ENCODE measurements around the gene IFIT5.

The IFIT5 gene

GRCh38 chr10:89468191-89468965 is 54.0 kb downstream of the IFIT5 start:
- Histone ChIP-seq H3K4me3 (ENCODE audit: low read length) (no peak overlapping the region), H3K9me3 (ENCODE audit: insufficient read depth, low read depth, low read length) (no peaks in the 10 kb centered on the region), H3K36me3 (ENCODE audit: insufficient read depth, low read length) (no peaks in the 10 kb centered on the region), H3K4me1 (ENCODE audit: insufficient read depth, low read length) (no peaks in the 10 kb centered on the region), H3K9ac (ENCODE audit: low read depth, low read length) (no peak overlapping the region), H3K27ac (ENCODE audit: low read depth, low read length) (no peak overlapping the region), H3K27me3 (ENCODE audit: insufficient read depth, low read length) (no peaks in the 10 kb centered on the region)
- WGBS, result 91% methylated on average over 7 of the region's 9 CpGs

- Histone ChIP-seq H3K36me3 (ENCODE audit: insufficient read depth, low read length) (no peaks in the 10 kb centered on the region), H3K4me3 (ENCODE audit: low read length) (no peak overlapping the region), H3K27ac (ENCODE audit: low read depth, low read length) (no peak overlapping the region), H3K9ac (ENCODE audit: low read depth, low read length) (no peak overlapping the region), H3K27me3 (ENCODE audit: insufficient read depth, low read length) (no peaks in the 10 kb centered on the region), H3K4me1 (ENCODE audit: insufficient read depth, low read length) (no peaks in the 10 kb centered on the region), H3K9me3 (ENCODE audit: insufficient read depth, low read depth, low read length) (no peaks in the 10 kb centered on the region)
These were observed 55.1 kb downstream of the IFIT5 start for GRCh38 chr10:89469517-89469916.

All from HUES64 (cell line).